ENCODE measurements around the gene HS3ST5.

Gene HS3ST5

DNA sequence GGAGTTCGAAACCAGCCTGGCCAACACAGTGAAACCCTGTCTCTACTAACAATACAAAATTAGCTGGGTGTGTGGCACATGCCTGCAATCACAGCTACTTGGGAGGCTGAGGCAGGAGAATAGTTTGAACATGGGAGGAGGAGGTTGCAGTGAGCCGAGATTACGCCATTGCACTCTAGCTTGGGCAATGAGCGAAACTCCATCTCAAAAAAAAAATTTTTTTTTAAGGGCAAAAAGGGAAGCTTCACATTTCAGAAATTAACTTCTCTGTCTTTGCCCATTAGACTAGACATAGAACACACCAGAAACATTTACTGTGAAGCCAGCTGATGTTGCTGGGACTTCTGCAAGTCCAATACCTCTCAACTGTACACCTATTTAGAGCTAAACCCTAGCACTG lies 281.1 kb downstream of the HS3ST5 start:
- TF ChIP-seq, protein P1, sequence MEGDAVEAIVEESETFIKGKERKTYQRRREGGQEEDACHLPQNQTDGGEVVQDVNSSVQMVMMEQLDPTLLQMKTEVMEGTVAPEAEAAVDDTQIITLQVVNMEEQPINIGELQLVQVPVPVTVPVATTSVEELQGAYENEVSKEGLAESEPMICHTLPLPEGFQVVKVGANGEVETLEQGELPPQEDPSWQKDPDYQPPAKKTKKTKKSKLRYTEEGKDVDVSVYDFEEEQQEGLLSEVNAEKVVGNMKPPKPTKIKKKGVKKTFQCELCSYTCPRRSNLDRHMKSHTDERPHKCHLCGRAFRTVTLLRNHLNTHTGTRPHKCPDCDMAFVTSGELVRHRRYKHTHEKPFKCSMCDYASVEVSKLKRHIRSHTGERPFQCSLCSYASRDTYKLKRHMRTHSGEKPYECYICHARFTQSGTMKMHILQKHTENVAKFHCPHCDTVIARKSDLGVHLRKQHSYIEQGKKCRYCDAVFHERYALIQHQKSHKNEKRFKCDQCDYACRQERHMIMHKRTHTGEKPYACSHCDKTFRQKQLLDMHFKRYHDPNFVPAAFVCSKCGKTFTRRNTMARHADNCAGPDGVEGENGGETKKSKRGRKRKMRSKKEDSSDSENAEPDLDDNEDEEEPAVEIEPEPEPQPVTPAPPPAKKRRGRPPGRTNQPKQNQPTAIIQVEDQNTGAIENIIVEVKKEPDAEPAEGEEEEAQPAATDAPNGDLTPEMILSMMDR (conservative IDR thresholded peaks at IDR 0.05; ENCODE audit: low read depth, low read length): no peak
- no peak overlapping the region for H3K4me3 ChIP-seq (ENCODE audit: low read depth, low read length)
- DNase-seq (ENCODE audit: low read depth): no peak

DNA sequence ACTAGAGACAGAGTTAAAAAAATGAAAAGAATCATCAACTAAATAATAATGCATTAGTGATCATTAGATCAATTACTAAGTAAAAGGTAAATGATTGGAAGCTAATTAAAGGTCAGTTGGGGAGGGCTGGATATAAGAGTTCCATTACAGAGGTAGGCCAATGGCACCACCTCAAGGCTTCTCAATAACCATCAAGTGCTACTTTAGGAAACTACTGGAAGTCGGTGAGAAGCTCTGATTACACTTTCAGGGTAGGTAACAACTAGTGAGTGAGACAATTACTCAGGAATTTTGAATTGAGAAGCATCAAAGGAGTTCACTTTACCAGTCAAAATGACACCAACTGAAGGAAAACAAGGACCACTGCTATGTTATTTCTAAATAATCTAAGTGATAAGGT lies 281.7 kb downstream of the HS3ST5 start:
- no peak for DNase-seq (ENCODE audit: low read depth)
- H3K4me3 ChIP-seq (ENCODE audit: low read depth, low read length): no peak overlapping the region
- TF ChIP-seq, protein P1 (conservative IDR thresholded peaks at IDR 0.05; ENCODE audit: low read depth, low read length): no peak

DNA sequence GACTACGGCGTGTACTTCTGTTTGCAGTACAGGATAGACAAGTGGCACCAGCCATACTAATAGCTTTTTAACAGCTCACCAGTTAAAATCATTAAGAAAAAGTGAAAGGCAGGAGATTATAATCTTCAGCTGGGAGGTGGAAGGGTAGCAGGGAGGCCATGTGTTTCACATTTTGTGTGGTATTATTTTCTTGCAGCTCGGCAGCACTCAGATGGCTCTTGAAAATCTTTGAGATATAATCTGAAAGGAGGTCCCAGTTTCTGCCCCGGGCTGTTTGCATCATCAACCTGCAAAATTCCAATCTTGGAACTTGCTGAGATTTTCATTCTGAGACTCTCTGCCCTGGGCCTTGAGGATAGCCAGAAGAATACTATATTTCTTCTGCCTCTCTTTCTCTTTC lies 284.4 kb downstream of the HS3ST5 start:
- TF ChIP-seq, protein P1 (conservative IDR thresholded peaks at IDR 0.05; ENCODE audit: low read depth, low read length): no peak
- no peak for DNase-seq (ENCODE audit: low read depth)
- H3K4me3 ChIP-seq (ENCODE audit: low read depth, low read length): no peak overlapping the region

DNA sequence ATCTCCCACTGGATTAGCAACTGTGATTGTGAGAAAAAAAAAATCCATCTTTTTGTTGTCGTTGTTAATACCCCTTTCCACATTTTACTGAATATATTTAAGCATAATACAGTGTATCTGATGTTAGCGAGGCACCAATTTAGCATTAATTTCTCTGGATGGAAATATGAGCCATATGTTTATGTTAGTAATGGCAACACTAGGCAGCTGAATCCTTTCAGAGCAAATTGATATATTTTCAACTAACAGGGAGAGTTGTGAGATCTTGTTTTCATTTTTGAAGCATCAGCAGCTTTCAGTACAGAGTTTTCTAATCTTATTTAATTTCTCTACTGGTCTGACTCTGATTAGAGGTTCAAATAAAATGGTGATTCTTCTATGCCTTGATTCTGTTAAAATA lies 287.1 kb downstream of the HS3ST5 start:
- no peak for DNase-seq (ENCODE audit: low read depth)
- no peak overlapping the region for H3K4me3 ChIP-seq (ENCODE audit: low read depth, low read length)
- TF ChIP-seq, protein P1 (conservative IDR thresholded peaks at IDR 0.05; ENCODE audit: low read depth, low read length): no peak

DNA sequence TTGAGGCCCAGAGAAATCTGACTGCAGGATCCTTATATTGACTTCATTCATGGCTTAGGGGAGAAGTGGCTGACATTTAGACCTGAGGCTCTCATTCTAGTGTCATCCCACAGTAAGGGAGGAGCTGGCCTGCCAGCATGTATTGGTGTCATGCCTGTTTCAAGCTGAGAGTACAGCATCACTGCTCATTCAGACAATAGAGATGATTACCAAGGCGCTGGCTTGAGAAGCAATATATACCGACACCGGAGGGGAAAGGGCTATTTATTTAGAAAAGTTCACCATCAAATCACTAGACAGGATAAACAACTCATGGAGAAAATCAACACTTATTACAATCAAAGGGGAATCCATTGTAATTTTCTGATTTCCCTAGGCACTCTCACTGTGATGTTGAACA lies 287.5 kb downstream of the HS3ST5 start:
- TF ChIP-seq, protein P1 (conservative IDR thresholded peaks at IDR 0.05; ENCODE audit: low read depth, low read length): no peak

DNA sequence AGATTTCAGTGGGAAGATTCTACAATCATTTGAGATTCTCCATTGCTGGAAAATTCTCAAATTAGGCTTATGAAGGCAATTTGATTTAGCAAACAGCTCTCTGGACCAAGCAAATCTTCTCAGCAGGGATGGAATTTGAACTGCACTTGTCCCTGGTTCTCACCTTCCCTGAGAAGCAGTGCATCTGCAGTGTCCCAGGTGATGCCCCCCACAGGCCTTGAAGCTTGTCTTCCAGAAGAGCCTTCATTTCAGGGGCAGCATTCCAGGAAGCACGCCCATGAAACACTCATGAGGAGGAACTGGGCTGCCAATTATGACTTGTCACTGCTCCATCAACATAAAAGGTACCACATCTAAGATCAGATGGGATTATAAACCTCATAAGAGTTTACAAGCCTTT lies 289.0 kb downstream of the HS3ST5 start:
- H3K4me3 ChIP-seq (ENCODE audit: low read depth, low read length): no peak overlapping the region
- DNase-seq (ENCODE audit: low read depth): no peak
- TF ChIP-seq, protein P1 (conservative IDR thresholded peaks at IDR 0.05; ENCODE audit: low read depth, low read length): no peak

More for the DNA sequence above, 287.5 kb downstream of the HS3ST5 start:
- no peak overlapping the region for H3K4me3 ChIP-seq (ENCODE audit: low read depth, low read length)
- no peak for DNase-seq (ENCODE audit: low read depth)

DNA sequence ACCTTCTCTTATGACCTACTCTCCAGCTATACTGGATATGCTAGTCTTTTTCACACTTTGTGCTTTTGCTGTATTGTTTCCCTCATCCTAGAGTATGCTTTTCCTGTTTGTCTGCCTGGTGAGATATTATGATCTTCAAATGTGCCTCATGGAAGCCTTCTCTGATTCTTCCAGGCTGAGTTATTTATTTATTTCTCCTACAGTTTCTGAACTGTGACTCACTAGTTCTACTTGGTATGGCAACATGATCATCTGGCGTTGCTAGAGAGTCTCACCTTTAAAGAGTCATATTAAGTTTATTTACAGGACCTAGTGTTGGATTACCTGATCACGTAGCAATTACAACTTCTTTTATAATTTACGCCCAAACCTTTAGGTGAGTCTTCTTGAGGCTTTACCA lies 290.7 kb downstream of the HS3ST5 start:
- TF ChIP-seq, protein P1 (conservative IDR thresholded peaks at IDR 0.05; ENCODE audit: low read depth, low read length): no peak
- H3K4me3 ChIP-seq (ENCODE audit: low read depth, low read length): no peak overlapping the region
- no peak for DNase-seq (ENCODE audit: low read depth)
